ENCODE measurements around the gene BICRA. TPM values are rescaled to one million over a fixed set of nuclear protein-coding genes. Genes with fewer than 3 reads are reported as not detected.

Gene BICRA
- total RNA-seq, 1 experiment from 2014 or later = 29.3 TPM

DNA sequence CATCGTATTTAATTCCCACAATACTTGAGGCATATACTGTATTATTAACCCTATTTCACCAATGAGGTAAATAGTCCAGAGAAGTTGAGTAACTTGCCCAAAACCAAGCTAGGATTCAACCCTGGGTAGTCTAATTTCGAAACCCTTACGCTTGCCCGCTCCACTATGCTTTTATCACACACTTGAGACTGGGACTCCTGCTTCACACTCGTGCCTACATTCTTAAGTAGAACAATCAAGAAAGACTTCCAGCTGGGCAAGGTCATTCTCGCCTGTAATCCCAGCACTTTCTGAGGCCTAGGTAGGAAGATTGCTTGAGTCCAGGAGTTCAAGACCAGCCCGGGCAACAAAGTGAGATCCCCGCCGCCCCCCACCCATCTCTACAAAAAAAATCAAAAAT lies 39.6 kb upstream of the BICRA start:
- TF ChIP-seq, protein P1, sequence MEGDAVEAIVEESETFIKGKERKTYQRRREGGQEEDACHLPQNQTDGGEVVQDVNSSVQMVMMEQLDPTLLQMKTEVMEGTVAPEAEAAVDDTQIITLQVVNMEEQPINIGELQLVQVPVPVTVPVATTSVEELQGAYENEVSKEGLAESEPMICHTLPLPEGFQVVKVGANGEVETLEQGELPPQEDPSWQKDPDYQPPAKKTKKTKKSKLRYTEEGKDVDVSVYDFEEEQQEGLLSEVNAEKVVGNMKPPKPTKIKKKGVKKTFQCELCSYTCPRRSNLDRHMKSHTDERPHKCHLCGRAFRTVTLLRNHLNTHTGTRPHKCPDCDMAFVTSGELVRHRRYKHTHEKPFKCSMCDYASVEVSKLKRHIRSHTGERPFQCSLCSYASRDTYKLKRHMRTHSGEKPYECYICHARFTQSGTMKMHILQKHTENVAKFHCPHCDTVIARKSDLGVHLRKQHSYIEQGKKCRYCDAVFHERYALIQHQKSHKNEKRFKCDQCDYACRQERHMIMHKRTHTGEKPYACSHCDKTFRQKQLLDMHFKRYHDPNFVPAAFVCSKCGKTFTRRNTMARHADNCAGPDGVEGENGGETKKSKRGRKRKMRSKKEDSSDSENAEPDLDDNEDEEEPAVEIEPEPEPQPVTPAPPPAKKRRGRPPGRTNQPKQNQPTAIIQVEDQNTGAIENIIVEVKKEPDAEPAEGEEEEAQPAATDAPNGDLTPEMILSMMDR (conservative IDR thresholded peaks at IDR 0.05) = no peak
- Mint-ChIP-seq H3K36me3 (ENCODE audit: insufficient read depth in 1 of 3, low read depth in 3 of 3) (no peaks in the 10 kb centered on the region), H3K4me3 (no peak overlapping the region), H3K27me3 (ENCODE audit: low read depth) (peaks cover 2% of the 10 kb centered on the region), H3K9me3 (no peaks in the 10 kb centered on the region), H3K4me1 (peaks cover 0 to 12% of the 10 kb centered on the region in 2 experiments; a peak in 2 of 4 replicates), H3K27ac (no peak overlapping the region; a peak in 1 of 7 replicates)
- H3K79me1 ChIP-seq (ENCODE audit: insufficient read depth, low read depth, low read length, poor library complexity, severe bottlenecking) = no peaks in the 10 kb centered on the region
- H3K18ac ChIP-seq (ENCODE audit: insufficient read length, low read depth, low read length) = no peak overlapping the region
- H4K20me1 ChIP-seq (ENCODE audit: control insufficient read depth, insufficient read depth, insufficient read length) = no peaks in the 10 kb centered on the region
- H3K14ac ChIP-seq (ENCODE audit: insufficient read depth, low read length) = no peak overlapping the region
- H2AFZ ChIP-seq (ENCODE audit: low read length) = no peak overlapping the region
- H3K9ac ChIP-seq (ENCODE audit: extremely low read depth, insufficient read length, low read length) = no peak overlapping the region
- H3K56ac ChIP-seq (ENCODE audit: insufficient read length, low read depth, low read length) = no peak overlapping the region
- WGBS (ENCODE audit: extremely low coverage, insufficient read length, low lambda C conversion rate) = no CpG with 5 or more reads among the region's 9 CpGs
- H4K5ac ChIP-seq (ENCODE audit: insufficient read length, low read depth, low read length) = no peak overlapping the region
- no peak overlapping the region for H2BK5ac ChIP-seq (ENCODE audit: insufficient read length, low read length)
- no peaks in the 10 kb centered on the region for H3K9me3 ChIP-seq (ENCODE audit: control insufficient read depth, low read depth, low read length)
- no peak overlapping the region for H2BK12ac ChIP-seq (ENCODE audit: insufficient read length, low read depth, low read length)
- no peak for DNase-seq
- H3K23ac ChIP-seq (ENCODE audit: insufficient read length, low read depth, low read length) = no peak overlapping the region
- H4K8ac ChIP-seq (replicated peaks; ENCODE audit: insufficient read length, low read depth, low read length) = no peak overlapping the region
- H3K27me3 ChIP-seq (ENCODE audit: insufficient read depth, low read length) = no peaks in the 10 kb centered on the region
- H3K27ac ChIP-seq (ENCODE audit: insufficient read length, low read depth, low read length) = no peak overlapping the region
- H3K23me2 ChIP-seq (ENCODE audit: insufficient read length, low read depth, low read length, poor library complexity, severe bottlenecking) = no peaks in the 10 kb centered on the region
- H3K4me1 ChIP-seq (ENCODE audit: insufficient read depth, low read length) = no peaks in the 10 kb centered on the region
- H2BK120ac ChIP-seq (ENCODE audit: low read depth, low read length, poor library complexity, severe bottlenecking) = no peak overlapping the region
- no peak overlapping the region for H3K4me2 ChIP-seq (ENCODE audit: insufficient read depth, insufficient read length, low read length)
- H2BK15ac ChIP-seq (ENCODE audit: low read depth, low read length) = no peak overlapping the region
- no peaks in the 10 kb centered on the region for H3K79me2 ChIP-seq (ENCODE audit: insufficient read depth, low read length)
- no peak overlapping the region for H3T11ph ChIP-seq (ENCODE audit: low read length)
- H3K4ac ChIP-seq (ENCODE audit: low read depth, low read length) = no peak overlapping the region
- H4K91ac ChIP-seq (ENCODE audit: insufficient read length, low read depth, low read length) = no peak overlapping the region
- H2BK20ac ChIP-seq (ENCODE audit: low read depth, low read length, poor library complexity, severe bottlenecking) = no peak overlapping the region
- H2AK5ac ChIP-seq (ENCODE audit: insufficient read length, low read length) = no peak overlapping the region

Data from H9 (cell line).